AG04449 (cell line): ENCODE results near the gene TMTC2.

Experiments used
- CTCF ChIA-PET: fragments of 350-600 bp; formaldehyde crosslinking; extraction: SDS; loops from one replicate; lab custom pipeline; 2021; ENCODE audit warnings: antibody characterized with exemption; lab: Yijun Ruan, JAX
- POLR2A ChIA-PET: fragments of 400-600, 350-600 bp; formaldehyde crosslinking; extraction: SDS; loops from one replicate; lab custom pipeline; 2020; ENCODE audit warnings: antibody characterized with exemption, inconsistent platforms; lab: Yijun Ruan, JAX
- DNase-seq: peaks from one replicate; pipeline ENCODE4 v3.0.0-alpha.2; 2010; ENCODE audit warnings: low read depth, low spot score
- H3K4me3 ChIP-seq: 2 replicates; pipeline ENCODE4 v1.5.1; 2011; ENCODE audit warnings: low read depth, mild to moderate bottlenecking, control low read depth, low read length
- TF ChIP-seq, protein P1 (sequence below): IDR thresholded peaks from one replicate; pipeline ENCODE4 v1.5.1; 2011; ENCODE audit warnings: mild to moderate bottlenecking, moderate library complexity, low read length, control low read depth, inconsistent platforms; ENCODE audit not compliant: insufficient read depth; ENCODE audit errors: missing control alignments

TMTC2 gene

DNA sequence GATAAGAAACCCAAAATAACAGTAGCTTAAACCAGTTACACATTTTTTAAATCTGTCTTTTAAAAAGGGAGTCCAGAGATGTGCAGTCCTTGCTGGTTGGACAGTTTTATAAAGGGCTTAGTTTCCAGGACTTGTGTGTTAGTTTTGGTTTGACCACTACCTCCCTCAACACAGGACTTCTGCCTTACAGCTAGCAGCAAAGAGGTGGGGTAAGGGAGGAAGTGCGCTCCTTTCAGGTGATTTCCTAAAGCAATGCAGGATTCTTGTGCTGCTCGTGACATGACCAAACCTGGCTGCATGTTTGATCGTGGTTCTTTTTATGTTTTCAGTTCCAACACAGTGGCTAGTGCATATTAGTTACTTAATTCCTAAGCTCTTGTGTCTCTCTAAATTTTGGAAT, 266.2 kb downstream of the TMTC2 start:
- ChIA-PET POLR2A (no interaction called here), CTCF (no interaction called here)
- no peak for DNase-seq
- TF ChIP-seq, protein P1, sequence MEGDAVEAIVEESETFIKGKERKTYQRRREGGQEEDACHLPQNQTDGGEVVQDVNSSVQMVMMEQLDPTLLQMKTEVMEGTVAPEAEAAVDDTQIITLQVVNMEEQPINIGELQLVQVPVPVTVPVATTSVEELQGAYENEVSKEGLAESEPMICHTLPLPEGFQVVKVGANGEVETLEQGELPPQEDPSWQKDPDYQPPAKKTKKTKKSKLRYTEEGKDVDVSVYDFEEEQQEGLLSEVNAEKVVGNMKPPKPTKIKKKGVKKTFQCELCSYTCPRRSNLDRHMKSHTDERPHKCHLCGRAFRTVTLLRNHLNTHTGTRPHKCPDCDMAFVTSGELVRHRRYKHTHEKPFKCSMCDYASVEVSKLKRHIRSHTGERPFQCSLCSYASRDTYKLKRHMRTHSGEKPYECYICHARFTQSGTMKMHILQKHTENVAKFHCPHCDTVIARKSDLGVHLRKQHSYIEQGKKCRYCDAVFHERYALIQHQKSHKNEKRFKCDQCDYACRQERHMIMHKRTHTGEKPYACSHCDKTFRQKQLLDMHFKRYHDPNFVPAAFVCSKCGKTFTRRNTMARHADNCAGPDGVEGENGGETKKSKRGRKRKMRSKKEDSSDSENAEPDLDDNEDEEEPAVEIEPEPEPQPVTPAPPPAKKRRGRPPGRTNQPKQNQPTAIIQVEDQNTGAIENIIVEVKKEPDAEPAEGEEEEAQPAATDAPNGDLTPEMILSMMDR, result no peak
- no peak overlapping the region for H3K4me3 ChIP-seq

DNA sequence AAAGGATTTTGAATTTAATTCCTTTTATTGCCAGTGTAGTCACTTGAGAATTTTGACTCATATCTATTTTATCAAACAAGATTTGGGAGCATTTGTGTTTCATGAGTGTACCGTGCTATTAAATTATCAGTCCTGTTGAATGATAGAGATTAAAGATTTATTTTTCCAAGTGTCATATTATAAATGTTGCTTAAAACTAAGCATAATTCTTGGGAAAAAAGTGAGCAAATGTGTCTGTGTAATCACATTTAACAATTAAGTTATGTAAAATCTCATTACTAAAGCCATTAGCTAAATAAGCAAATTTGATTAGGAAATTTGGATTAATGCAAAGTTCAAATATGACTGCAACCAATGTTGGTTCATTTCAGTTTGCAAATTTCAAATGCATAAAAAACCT, 266.7 kb downstream of the TMTC2 start:
- ChIA-PET CTCF (no interaction called here), POLR2A (no interaction called here)
- no peak for DNase-seq
- TF ChIP-seq, protein P1, result no peak
- no peak overlapping the region for H3K4me3 ChIP-seq

DNA sequence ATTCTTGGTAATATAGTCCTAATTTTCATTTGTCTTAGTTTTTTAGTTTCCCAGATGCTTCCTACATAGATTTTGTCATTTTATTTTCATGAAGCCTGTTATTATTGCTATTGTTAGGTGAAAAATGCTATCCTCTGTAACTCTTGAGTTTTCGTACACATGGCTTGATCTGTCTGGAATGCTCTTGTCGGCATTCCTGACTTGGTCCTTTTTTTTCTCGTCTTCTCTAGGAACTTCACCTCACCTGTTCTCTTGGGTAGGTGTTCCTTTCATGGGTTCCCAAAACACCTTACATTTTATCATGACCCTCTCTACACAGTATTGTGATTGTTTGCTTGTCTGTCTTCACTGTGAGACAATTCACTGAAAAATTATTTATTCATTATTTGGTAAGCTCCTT, 267.4 kb downstream of the TMTC2 start:
- ChIA-PET CTCF (no interaction called here), POLR2A (no interaction called here)
- TF ChIP-seq, protein P1, result no peak
- DNase-seq, result no peak
- no peak overlapping the region for H3K4me3 ChIP-seq

DNA sequence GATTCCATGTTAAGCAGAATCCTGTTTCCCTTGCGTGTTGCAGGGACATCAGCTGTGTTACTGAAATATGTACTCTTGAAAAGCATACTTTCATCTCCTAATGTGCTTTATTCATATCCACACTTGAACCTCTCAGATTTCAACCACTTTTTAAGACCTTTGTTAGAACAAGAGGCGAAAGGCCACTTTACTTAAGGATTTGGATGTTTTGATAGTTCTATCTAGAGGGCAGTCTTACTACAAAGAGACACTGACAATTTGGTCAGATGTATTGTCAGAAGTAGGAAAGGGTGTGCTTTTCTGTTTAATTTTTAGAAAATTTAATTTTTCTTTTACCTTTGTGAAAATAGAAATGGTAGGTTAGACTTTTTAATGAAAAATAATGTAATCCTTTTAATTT, 267.9 kb downstream of the TMTC2 start:
- TF ChIP-seq, protein P1, result no peak
- no peak for DNase-seq
- ChIA-PET POLR2A (no interaction called here), CTCF (no interaction called here)
- no peak overlapping the region for H3K4me3 ChIP-seq

DNA sequence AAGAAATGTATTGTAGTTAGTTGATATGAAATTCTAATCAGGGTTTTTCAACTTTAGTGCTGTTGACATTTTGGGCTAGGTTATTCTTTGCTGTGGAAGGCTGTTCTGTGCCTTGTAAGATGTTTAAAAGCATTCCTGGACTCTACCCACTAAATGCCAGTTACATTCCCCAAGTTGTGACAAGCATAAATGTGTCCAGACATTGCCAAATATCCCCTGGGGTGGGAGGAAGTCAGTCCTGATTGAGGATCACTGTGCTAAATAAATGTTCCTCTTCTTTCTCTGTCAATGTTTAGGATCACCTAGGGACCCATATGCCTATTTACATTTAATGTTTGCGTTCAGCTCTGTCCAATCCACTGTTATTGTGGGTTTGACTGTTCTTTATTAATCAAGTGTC, 268.3 kb downstream of the TMTC2 start:
- POLR2A ChIA-PET, result no interaction called here
- no peak for DNase-seq
- CTCF ChIA-PET, result no interaction called here
- H3K4me3 ChIP-seq, result no peak overlapping the region
- TF ChIP-seq, protein P1, result no peak

DNA sequence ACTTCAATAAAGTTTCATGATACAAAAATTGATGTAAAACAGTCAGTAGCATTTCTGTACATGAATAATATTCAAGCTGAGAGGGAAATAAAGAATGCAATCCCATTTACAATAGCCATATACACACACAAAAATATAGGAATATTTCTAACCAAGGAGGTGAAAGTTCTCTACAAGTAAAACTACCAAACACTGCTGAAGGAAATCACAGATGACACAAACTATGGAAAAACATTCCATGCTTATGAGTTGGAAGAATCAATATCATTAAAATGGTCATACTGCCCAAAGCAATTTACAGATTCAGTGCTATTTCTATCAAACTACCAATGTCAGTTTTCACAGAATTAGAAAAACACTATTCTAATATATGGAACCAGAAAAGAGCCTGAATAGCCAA, 272.3 kb downstream of the TMTC2 start:
- POLR2A ChIA-PET, result no interaction called here
- CTCF ChIA-PET, result no interaction called here
- DNase-seq, result no peak
- TF ChIP-seq, protein P1, result no peak
- no peak overlapping the region for H3K4me3 ChIP-seq
